ENCODE measurements around the gene KRTAP16-1.
"Not testable (repeated sequence)": the region's sequence is repeated elsewhere in the genome, so short reads cannot be mapped to it uniquely, and the experiment has no call there.

The KRTAP16-1 gene

GRCh38 chr17:41287050-41287449 is 22.1 kb downstream of the KRTAP16-1 start:
- no peak for DNase-seq (ENCODE audit: extremely low read depth, insufficient read length)
- TF ChIP-seq CTCF (IDR thresholded peaks at IDR 0.05; ENCODE audit: insufficient read depth, low read length, poor library complexity, severe bottlenecking) = no peak
- H3K4me3 ChIP-seq (replicated peaks; ENCODE audit: low read depth, low read length) = no peak overlapping the region
- no peaks in the 10 kb centered on the region for H3K27me3 ChIP-seq (replicated peaks; ENCODE audit: control insufficient read depth, insufficient read depth, low read length)
- H3K36me3 ChIP-seq (ENCODE audit: control insufficient read depth, insufficient read depth, low read length) = no peaks in the 10 kb centered on the region

GRCh38 chr17:41284546-41284945 is 24.6 kb downstream of the KRTAP16-1 start:
- Histone ChIP-seq H3K27me3 (replicated peaks; ENCODE audit: control insufficient read depth, insufficient read depth, low read length) (no peaks in the 10 kb centered on the region), H3K4me3 (replicated peaks; ENCODE audit: low read depth, low read length) (no peak overlapping the region), H3K36me3 (ENCODE audit: control insufficient read depth, insufficient read depth, low read length) (no peaks in the 10 kb centered on the region)
- no peak for TF ChIP-seq CTCF (IDR thresholded peaks at IDR 0.05; ENCODE audit: insufficient read depth, low read length, poor library complexity, severe bottlenecking)
- no peak for DNase-seq (ENCODE audit: extremely low read depth, insufficient read length)

GRCh38 chr17:41284043-41284442 is 25.1 kb downstream of the KRTAP16-1 start:
- Histone ChIP-seq H3K27me3 (replicated peaks; ENCODE audit: control insufficient read depth, insufficient read depth, low read length) (no peaks in the 10 kb centered on the region), H3K4me3 (replicated peaks; ENCODE audit: low read depth, low read length) (no peak overlapping the region), H3K36me3 (ENCODE audit: control insufficient read depth, insufficient read depth, low read length) (no peaks in the 10 kb centered on the region)
- DNase-seq (ENCODE audit: extremely low read depth, insufficient read length) = no peak
- TF ChIP-seq CTCF (IDR thresholded peaks at IDR 0.05; ENCODE audit: insufficient read depth, low read length, poor library complexity, severe bottlenecking) = no peak

DNA sequence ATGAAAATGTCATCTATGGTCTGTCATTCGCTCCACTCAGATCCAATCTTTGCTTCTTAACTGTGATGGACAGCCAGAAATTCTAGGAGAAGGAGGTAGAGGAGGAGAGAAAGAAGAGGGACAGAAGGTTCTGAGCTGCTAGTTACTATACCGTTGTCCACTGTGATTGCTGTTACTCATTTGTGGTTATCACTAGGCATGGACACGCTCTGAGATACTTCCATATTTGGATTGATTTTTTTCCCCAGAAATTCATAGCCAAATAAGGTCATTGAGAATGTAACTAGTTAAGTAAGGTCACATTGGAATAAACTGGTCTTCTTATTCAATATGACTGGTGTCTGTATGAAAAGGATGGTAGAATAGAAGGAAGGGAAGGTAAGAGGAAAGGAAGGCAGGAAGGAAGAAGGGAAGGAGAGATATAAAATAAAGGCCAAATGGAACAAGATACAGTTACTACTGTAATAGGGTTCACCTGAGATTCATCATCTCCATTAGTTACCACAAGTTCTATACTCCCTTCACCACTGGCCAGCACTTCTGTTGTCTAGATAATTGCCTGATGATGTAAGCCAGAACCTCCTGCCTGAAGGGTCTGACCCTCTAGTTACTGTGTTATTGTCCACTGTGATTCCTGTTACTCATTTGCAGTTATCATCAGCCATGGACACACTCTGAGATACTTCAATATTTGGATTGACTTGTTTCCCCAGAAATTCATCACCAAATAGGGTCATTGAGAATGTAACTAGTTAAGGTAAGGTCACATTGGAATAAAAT is 30.7 kb downstream of the KRTAP16-1 start:
- no peak for TF ChIP-seq CTCF (IDR thresholded peaks at IDR 0.05; ENCODE audit: insufficient read depth, low read length, poor library complexity, severe bottlenecking)
- H3K4me3 ChIP-seq (replicated peaks; ENCODE audit: low read depth, low read length) = no peak overlapping the region
- no peak for DNase-seq (ENCODE audit: extremely low read depth, insufficient read length)
- no peaks in the 10 kb centered on the region for H3K36me3 ChIP-seq (ENCODE audit: control insufficient read depth, insufficient read depth, low read length)
- no peaks in the 10 kb centered on the region; the same call in 1 of the 2 replicates for H3K27me3 ChIP-seq (replicated peaks; ENCODE audit: control insufficient read depth, insufficient read depth, low read length)

- DNase-seq (ENCODE audit: extremely low read depth, insufficient read length); H3K27me3 ChIP-seq (replicated peaks; ENCODE audit: control insufficient read depth, insufficient read depth, low read length); H3K36me3 ChIP-seq (ENCODE audit: control insufficient read depth, insufficient read depth, low read length); H3K4me3 ChIP-seq (replicated peaks; ENCODE audit: low read depth, low read length): not testable (repeated sequence)
Observed at GRCh38 chr17:41275648-41276190, 33.4 kb downstream of the KRTAP16-1 start, which contains the start of gene KRTAP9-7. Gene KRTAP9-7 (plus strand): TSS chr17:41275698. CDS start chr17:41275698, 0 bp downstream.

DNA sequence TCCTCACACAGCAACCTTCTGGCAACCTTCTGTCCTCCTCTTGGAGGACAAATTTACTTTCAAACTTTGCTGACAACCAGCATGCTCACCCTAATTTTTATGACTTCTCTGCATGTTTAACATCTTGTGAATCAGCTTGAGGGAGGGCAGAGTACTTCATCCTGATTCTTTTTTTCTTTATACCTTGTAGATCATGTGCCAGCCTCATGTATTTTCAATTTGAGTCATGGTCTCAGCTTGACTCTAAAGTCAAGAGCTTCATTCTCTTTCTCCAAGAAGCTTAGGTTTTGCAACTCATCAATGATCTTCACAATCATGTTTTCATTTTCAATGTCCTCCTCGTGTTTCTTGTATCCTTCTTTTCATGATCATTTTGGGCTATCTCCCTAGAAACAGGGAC is 37.3 kb downstream of the KRTAP16-1 start:
- no peak for TF ChIP-seq CTCF (IDR thresholded peaks at IDR 0.05; ENCODE audit: insufficient read depth, low read length, poor library complexity, severe bottlenecking)
- DNase-seq (ENCODE audit: extremely low read depth, insufficient read length) = no peak

DNA sequence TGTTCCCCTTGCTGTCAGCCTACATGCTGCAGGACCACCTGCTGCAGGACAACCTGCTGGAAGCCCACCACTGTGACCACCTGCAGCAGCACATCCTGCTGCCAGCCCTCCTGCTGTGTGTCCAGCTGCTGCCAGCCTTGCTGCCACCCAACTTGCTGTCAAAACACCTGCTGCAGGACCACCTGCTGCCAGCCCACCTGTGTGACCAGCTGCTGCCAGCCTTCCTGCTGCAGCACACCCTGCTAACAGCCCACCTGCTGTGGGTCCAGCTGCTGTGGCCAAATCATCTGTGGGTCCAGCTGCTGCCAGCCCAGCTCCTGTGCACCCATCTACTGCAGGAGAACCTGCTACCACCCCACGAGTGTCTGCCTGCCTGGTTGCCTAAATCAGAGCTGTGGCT is 37.8 kb downstream of the KRTAP16-1 start:
- not testable (repeated sequence) for H3K36me3 ChIP-seq (ENCODE audit: control insufficient read depth, insufficient read depth, low read length); H3K4me3 ChIP-seq (replicated peaks; ENCODE audit: low read depth, low read length); H3K27me3 ChIP-seq (replicated peaks; ENCODE audit: control insufficient read depth, insufficient read depth, low read length); DNase-seq (ENCODE audit: extremely low read depth, insufficient read length)

More for the DNA sequence above, 37.3 kb downstream of the KRTAP16-1 start:
- Histone ChIP-seq H3K4me3 (replicated peaks; ENCODE audit: low read depth, low read length) (no peak overlapping the region), H3K36me3 (ENCODE audit: control insufficient read depth, insufficient read depth, low read length) (no peaks in the 10 kb centered on the region), H3K27me3 (replicated peaks; ENCODE audit: control insufficient read depth, insufficient read depth, low read length) (no peaks in the 10 kb centered on the region; the same call in 1 of the 2 replicates)

All from GM06990 (cell line).